Activated naive CD4-positive, alpha-beta T cell treated with anti-CD3 and anti-CD28 coated beads, Interleukin-2, amount 50 U/mL, for 16 hours (primary cell): ENCODE measurements around the gene FNIP2.
"Not testable (repeated sequence)": the region's sequence is repeated elsewhere in the genome, so short reads cannot be mapped to it uniquely, and the experiment has no call there.

Experiments used
- DNase-seq: peaks from one replicate; pipeline ENCODE4 v3.0.0-alpha.2; 2020

Gene FNIP2

DNA sequence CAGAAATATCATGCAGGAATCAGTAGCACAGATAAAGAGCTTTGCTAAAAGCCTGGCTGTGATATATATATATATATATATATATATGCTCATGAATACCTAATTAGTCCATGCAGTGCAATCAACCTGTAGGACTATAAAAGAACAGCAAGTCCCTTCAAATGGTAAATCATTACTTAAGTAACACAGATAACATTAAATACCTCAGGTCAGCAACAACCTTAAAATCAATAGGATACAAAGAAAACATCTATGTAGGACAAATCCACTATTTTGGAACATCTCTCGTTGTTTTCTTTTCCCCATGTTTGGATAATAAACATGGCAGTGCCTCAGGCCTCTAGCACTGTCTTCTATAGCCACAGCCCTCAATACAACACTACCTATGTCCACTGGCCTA is 106.6 kb downstream of the FNIP2 start:
- no peak for DNase-seq

DNA sequence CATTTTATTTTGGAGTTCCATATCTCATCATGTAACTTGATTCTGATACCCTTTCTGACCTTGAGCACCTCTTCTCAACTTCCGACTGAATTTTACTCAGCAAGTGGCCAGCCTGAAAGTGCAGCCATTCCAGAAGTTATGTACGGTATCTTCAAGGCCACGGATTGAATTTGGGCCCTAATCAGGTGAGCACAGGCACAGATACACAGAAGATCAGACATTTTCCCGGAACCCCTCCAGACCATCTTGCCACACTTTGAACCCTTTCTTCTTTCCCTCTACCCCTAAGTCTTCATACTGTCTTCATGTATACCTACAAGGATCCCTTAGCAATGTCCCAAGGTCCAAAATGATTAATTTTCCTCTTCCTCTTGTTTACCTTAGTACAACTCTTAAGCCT is 108.2 kb downstream of the FNIP2 start:
- DNase-seq: no peak

DNA sequence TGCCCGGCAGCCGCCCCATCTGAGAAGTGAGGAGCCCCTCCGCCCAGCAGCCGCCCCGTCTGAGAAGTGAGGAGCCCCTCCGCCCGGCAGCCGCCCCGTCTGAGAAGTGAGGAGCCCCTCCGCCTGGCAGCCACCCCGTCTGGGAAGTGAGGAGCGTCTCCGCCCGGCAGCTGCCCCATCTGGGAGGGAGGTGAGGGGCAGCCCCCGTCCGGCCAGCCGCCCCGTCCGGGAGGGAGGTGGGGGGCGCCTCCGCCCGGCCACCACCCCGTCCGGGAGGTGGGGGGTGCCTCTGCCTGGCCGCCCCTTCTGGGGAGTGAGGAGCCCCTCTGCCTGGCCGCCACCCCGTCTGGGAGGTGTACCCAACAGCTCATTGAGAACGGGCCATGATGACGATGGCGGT is 113.3 kb downstream of the FNIP2 start:
- DNase-seq: not testable (repeated sequence)

DNA sequence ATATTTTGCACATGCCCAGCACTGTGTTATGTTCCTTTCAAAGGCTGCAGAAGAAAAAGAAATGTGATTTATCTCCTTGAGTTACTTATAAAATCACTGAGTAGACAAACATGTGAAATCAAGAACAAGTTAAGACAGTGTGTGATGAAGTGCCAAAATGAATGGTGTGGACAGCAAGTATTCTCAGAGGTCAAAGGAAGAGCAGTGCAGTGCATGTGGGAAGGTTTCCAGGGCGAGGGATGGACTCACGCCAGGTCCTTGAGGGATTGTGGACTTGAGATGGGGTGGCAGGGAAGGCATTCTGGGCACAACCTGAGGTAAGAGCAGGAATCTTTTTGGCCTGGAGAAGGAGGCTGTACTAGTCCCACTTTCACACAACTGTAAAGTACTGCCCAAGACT is 115.5 kb downstream of the FNIP2 start:
- no peak for DNase-seq

DNA sequence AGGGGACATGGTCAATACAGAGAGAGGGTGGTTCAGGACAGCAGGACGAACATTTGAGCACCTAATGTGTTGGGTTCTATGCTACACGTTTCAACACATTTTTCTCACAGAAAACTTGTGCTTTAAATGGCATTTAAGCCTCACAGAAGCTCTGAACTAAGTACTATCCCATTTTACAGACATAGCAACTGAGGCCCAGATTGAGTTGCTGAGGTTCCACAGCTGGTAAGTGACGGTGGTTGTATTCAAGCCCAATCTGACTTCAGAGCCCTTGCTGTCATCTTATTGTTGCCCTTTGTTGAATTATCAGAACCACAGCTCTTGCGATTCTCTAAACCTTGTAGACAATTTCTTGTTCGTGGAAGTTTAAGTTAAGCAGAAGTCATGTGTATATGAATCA is 116.7 kb downstream of the FNIP2 start:
- DNase-seq: no peak

DNA sequence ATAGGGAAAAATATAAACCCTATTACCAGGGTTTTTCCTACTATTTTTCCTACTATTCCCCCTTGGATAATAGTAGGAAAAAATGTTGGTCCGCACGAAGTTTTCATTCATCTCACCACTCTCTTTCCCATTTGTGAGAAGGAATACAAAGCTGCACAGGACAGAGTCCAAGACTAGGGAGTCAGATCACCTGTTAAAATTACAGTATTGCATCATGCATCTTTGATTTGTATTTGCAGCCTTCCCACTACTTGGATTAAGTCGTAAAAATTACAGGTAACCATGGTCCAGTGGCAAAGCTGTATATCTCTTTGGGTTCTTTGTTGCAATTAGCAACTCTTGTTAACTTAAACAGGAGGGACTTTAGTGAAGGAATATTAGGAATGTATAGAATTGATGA is 121.5 kb downstream of the FNIP2 start:
- DNase-seq: no peak

DNA sequence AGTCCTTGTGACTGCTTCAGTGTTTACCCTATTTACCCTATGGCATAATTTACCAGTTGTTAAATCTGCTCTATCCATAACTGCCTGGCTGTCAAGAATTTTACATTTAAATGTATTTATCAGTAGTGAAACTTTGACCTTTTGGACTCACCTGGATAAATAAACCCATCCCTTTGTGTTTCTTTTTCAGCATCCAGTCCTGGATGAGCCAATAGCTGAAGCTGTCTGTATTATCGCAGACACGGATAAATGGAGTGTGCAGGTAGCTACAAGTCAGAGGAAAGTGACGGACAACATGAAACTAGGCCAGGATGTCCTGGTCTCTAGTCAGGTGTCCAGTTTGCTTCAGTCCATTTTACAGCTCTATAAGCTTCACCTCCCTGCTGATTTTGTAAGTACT is 122.4 kb downstream of the FNIP2 start:
- no peak for DNase-seq

DNA sequence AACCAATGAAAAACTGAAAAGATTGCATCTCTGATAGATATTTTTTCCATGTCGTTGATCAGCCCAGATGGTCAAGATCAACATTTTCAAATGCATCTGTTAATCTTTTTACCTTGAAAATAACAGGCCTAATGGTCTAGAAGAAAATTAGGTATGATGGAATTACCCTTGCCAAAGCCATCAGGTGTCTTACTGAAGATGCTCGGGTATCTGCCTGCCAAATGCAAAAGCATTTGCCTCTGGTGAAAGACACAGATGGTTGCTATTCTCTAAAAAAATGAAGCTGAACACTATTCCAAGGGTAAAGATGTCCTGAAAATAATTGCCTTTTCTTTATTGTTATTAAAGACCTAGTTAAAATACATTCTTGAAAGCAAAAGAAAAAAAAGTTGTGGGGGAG is 126.0 kb downstream of the FNIP2 start:
- no peak for DNase-seq

DNA sequence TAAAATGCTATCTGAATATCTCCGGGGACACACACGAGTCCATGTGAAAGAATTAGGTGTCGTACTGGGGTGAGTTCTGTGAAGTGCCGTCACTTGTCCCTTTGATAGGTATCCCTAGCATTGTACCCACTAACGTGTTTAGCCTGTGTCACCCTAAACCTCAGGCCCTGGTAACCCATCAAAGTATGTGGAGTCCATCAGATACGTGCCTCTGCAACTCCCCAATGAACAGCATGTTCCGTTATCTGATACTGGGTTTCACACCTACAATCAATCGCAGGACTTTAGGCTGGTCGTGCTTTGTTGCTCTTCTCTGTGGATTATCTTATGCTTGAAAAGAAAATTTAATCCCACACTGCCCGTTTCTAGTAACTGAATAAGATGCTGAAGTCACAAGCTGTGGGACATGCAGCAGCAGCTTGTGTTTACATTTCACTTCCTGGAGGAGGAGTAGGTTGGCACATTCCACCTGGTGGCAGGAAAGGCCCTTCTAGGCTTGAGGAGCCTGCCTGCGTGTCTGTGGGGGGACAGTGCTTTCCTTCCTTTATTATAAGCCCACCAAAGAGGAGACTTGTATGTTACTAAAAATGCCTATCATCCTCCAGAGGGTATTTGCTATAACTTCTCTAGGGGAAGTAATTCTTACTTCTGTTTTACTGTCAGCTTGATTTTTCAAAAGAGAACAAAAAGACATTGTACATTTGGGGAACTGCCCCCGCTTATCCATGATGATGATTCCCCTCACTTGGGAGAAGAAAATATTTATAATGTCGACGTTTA is 127.2 kb downstream of the FNIP2 start:
- no peak for DNase-seq

DNA sequence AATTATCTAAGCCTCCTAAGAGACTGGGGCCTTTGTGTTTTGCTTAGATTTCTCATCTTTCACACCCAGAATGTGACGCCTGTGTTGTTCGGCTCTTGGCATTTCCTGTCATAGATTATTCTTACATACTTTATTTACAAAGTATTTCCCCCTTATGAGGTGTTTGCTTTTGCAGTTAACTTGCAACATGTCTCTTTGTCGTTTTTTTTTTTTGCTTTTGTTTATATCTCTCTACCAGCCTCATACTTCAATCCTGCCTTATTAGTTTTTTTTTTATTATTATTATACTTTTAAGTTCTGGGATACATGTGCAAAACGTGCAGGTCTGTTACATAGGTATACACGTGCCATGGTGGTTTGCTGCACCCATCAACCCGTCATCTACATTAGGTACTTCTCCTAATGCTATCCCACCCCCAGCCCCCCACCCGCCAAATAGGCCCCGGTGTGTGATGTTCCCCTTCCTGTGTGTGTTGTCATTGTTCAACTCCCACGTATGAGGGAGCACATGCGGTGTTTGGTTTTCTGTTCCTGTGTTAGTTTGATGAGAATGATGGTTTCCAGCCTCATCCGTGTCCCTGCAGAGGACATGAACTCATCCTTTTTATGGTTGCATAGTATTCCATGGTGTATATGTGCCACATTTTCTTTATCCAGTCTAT is 127.9 kb downstream of the FNIP2 start:
- not testable (repeated sequence) for DNase-seq

DNA sequence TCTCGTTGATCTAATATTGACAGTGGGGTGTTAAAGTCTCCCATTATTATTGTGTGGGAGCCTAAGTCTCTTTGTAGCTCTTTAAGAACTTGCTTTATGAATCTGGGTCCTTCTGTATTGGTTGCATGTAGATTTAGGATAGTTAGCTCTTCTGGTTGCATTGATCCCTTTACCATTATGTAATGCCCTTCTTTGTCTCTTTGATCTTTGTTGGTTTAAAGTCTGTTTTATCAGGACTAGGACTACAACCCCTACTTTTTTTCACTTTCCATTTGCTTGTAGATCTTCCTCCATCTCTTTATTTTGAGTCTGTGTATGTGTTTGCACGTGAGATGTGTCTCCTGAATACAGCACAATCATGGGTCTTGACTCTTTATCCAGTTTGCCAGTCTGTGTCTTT is 131.6 kb downstream of the FNIP2 start:
- not testable (repeated sequence) for DNase-seq

DNA sequence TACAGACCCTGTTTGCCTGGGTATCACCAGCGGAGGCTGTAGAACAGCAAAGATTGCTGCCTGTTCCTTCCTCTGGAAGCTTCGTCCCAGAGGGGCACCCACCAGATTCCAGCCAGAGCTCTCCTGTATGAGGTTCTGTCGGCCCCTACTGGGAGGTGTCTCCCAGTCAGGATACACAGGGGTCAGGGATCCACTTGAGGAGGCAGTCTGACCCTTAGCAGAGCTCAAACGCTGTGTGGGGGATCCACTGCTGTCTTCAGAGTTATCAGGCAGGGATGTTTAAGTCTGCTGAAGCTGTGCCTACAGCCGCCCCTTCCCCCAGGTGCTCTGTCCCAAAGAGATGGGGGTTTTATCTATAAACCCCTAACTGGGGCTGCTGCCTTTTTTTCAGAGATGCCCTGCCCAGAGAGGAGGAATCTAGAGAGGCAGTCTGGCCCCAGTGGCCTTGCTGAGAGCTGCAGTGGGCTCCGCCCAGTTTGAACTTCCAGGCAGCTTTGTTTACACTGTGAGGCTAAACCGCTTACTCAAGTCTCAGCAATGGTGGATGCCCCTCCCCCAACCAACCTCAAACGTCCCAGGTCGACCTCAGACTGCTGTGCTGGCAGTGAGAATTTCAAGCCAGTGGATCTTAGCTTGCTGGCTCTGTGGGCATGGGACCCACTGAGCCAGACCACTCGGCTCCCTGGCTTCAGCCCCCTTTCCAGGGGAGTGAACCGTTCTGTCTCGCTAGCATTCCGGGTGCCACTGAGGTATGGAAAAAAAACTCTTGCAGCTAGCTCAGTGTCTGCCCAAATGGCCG is 133.7 kb downstream of the FNIP2 start:
- DNase-seq: not testable (repeated sequence)

DNA sequence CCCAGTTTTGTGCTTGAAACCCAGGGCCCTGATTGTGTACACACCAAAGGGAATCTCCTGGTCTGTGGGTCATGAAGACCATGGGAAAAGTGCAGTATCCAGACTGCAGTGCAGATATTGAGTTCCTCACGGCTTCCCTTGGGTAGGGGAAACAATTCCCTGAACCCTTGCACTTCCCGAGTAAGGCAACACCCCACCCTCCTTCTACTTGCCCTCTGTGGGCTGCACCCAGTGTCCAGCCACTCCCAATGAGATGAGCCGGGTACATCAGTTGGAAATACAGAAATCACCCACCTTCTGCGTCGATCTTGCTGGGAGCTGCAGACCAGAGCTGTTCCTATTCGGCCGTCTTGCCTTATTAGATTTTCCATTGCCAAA is 134.2 kb downstream of the FNIP2 start:
- no peak for DNase-seq

DNA sequence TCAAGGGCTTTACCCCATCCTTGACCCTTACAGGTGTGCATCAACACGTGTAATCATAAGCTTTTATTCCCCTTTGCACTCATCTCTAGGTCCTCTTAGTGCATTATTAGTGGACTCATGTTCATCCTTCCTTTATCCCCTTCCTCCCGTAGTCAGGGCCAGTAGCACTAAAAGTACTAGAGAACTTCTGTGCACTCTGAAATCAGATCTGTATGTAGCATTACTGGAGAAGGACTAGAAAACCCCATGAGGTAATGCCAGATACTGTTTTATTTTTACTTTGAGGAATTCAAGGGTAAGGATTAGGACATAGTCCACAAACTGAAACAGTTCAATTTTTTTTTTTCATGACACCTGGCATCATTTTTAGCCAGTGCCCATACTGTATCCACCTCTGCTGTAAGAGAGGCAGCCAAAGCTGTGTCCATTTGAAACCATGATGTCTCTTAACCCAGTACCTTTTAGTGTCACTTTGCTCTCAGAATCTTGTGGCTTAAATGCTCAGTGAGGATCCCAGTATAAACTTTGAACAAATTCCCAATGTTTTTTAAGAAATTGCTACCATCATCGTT is 134.7 kb downstream of the FNIP2 start:
- no peak for DNase-seq

DNA sequence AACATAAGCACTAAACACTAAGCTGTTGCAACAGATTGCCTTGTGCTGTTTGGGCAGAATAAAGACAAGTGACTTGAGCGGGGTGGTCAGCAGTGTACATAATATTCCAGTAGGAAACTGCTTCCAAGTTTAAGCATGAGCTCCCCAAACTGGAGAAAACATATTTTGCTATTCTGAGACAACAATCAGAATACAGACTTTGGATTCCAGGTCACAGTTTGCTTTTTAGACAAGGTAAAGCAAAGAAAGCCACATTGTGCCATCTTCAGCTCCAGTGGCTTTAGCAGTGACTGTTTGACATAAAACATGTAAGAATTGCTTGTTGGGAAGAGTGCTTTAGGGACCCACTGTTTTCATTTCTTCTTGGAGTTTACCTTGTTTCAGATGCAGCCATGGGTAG is 136.0 kb downstream of the FNIP2 start:
- DNase-seq: no peak

DNA sequence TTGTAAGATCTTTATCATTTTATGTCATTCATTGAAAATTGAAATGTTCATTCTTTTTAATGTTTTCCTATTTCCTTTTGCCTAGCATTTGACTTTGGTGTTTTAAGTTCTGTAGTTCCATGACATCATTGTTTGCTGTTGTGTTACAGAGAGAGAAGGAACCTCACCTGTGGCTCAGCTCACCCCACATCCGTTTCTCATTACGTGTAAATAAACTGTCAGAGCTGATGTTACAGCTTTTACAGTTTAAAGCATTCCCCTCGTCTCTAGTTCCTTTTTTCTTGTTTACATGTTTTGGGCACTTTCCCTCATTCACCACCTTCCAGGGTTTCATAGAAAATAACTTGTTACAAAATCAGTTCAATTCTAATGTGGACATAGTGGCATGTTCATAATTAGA is 137.2 kb downstream of the FNIP2 start:
- no peak for DNase-seq

DNA sequence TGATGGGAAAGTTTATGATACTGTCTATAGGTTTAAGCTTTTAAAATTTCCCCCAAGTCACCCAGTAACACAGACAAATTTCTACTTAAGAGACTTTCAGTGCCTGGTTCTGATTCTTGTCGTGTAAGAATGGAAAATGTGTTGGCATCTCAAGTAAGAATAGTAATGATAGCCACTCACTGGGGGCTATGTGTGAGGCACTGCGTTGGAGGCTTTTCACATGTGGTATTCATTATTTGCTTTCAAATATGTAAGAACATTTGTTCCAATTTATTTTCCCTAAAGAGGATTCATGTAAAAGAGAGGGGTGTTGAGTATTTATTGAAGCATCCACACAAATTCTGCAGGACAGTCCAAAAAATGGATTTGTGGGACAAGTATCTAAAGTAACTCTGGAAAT is 143.6 kb downstream of the FNIP2 start:
- DNase-seq: no peak

DNA sequence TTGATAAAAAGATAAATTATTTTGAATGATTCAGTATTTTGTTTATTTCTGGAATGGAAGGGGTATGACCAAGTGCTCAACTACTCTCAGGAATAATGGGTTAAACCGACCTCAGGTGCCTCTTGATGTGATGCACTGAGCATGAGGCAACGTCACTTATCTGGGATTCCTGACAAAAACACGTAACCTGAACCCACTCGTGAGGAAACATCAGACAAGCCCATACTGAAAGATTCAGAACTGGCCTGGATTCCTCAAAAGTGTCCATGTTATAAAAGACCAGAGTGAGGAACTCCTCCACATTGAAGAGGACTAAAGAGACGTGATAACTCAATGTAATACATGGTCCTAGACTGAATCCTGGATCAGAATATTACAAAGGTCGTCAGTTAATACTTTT is 144.0 kb downstream of the FNIP2 start:
- DNase-seq: no peak

DNA sequence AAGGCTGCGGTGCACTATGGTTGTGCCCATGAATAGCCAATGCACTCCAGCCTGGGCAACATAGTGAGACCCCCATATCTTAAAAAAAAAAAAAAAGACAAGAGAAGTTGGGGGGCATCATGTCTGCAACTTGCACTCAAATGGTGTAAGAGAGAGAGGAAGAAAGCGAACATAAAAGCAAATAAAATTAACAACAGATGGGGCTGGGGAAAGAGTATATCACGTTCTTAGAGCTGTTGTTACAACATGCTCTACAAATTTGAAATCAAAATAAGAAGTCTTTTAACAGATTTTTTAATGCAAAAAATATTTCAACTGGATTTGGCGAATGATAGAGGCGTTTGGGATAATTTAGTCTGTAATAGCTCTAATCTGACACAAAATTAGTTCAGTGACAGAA is 144.9 kb downstream of the FNIP2 start:
- no peak for DNase-seq

DNA sequence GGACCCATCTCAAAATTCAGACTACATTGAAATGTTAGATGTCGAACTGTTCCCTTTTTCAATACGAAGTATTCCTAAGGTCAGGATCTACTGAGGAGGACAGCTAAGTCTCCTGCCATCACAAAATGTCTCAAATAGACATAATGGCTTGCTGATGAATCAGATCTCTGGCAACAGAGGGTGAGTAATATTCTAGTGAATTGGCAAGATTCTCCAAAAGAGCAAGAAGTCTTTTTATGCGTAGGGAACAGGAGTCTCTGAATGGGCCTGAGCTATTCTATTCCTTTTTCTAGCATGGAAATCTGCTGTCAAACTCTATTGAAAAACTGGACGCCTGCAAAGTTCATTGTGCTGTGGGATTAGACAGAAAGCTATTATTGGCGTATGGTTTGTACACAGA is 145.4 kb downstream of the FNIP2 start:
- DNase-seq: no peak

DNA sequence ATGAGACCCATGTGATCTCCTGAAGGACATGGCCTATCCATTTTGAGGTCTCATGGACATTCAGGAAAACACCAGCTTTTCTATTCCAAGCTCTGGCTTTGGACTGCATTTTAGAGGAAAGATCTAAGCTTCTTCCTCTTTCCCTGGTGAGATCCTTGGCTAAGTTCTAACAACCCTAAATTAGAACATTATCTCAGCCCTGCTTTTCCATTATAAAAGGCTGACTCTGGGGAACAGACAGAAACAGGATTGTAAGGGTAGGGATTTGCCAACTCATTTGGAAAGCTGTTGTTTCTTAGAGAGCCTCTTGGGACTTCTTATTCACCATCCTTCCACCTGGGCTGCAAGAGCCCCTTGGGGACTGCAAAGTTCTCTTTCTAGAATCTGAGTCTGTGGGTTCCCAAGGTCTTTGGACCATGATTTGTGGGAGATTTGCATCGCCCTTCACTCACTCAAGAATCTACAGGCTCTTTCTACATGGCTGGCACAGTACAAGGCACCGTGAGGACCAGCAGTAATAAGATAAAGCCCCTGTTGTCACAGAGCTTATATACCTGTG is 146.9 kb downstream of the FNIP2 start:
- no peak for DNase-seq

DNA sequence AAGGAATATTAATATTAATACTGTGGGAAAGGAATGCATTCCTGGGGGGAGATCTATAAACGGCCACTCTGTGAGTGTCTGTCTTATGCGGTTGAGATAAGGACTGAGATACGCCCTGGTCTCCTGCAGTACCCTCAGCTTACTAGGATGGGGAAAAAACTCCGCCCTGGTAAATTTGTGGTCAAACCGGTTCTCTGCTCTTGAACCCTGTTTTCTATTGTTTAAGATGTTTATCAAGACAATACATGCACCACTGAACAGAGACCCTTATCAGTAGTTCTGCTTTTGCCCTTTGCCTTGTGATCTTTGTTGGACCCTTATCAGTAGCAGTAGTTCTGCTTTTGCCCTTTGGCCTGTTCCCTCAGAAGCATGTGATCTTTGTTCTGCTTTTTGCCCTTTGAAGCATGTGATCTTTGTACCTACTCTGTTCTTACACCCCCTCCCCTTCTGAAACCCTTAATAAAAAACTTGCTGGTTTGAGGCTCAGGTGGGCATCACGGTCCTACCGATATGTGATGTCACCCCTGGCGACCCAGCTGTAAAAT is 151.7 kb downstream of the FNIP2 start:
- not testable (repeated sequence) for DNase-seq

DNA sequence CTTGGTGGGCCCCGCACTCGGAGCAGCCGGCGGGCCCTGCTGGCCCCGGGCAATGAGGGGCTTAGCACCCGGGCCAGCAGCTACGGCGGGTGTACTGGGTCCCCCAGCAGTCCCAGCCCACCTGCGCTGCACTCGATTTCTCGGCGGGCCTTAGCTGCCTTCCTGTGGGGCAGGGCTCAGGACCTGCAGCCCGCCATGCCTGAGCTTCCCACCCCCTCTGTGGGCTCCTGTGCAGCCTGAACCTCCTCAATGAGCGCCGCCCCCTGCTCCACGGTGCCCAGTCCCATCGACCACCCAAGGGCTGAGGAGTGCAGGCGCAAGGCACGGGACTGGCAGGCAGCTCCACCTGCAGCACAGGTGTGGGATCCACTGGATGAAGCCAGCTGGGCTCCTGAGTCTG is 158.9 kb downstream of the FNIP2 start:
- DNase-seq: not testable (repeated sequence)
